GM21447 (cell line): Measurements from ENCODE around the gene SMIM22.

Source experiments
- ATAC-seq: cut with Tn5 transposase; IDR thresholded peaks from one replicate; pipeline ENCODE4 v1.9.1; 2021; ENCODE audit not compliant: unreplicated experiment

The SMIM22 gene

GRCh38 chr16:4795828-4796572, 831 bp downstream of the SMIM22 start:
- ATAC-seq = no peak

DNA sequence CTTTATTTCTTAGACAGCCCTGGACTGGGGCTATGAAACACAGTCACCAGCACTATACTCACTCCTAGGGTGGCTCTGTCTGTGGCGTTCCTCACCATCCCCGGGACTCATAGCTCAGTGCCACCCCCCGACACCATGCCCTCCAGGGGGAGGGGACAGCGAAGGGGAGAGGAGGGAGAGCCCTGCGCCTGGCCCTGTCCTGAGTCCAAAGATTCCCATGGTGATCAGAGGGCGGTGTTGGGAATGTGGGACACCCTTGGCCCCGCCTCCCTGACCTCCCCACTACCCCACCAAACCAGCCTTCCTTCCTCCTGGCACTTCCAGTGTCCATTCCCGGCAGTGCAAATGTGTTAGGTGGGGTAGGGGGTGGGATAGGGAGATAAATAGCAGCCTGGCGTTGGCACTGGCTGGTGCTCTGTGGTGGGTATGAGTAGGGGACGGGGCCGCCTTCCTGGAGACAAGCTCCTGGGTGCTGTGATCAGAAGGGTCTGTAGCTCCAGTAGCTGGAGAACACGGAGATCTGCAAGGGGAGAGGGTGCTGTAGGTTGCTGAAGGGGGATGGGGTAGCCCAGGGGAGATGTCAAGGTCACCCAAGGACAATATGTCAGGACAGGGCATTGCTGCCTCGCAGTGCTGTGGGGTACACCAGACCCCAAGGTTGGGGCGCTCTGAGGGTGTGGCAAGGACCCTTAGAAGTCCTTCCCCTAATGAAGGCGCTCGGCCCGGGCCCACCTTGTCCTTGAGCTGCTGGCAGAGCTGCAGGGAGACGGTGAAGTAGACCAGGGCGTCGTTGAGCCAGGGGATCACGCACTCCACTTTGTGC, 2.0 kb downstream of the SMIM22 start:
- ATAC-seq = no peak

DNA sequence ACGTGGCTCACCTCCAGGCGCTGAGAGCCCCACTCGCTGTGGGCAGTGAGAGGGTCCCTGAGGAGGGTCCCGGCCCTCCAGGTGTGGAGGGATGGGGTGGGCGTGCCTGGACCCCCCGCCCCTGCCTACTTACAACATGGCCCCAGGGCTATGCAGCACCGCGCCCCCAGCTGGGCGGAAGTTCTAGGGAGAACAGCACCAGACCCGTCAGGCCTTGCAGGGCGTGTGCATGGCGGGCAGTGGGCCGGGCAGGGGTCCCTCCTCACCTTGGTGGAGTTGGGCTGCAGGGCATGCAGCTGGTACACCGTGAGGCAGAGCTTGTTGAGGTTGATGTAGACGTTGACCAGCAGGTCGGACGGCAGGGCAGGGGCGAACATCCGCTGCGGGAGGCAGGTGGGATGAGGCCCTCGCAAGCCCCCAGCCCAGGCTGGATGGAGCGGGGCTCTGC, 2.7 kb downstream of the SMIM22 start:
- ATAC-seq = no peak

GRCh38 chr16:4798456-4798855, 3.3 kb downstream of the SMIM22 start:
- ATAC-seq = no peak

DNA sequence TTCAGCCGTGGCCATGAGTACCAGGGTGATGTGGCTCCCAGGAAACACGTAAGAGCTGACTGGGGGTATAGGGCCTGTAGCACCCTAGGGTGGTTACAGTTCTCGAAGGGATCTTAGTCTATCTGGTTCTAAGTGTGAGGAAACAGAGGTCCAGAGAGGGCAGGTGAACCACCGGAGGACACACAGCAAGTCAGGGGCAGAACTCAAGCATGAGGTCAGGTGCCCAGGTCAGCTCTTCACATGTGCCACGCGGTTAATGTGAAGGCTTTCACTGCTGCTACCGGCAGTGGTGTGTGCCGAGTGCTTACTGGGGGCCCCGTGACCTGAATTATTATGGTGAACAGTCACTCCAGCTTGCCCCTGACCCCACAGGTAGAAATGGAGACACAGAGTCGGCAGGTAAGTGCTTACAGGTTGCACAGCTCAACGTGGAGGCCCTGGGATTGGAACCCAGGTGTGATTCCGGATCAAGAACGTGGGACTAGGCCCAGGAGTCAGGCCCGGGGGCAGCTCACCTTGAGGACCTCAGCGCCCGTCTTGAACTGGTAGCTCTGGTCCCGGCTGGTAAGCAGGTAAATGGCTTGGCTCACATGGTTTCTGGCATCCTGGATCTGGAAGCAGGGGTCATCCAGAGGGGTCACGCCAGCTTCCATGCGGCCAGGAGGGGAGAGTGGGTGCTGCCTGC, 4.1 kb downstream of the SMIM22 start:
- ATAC-seq = no peak

DNA sequence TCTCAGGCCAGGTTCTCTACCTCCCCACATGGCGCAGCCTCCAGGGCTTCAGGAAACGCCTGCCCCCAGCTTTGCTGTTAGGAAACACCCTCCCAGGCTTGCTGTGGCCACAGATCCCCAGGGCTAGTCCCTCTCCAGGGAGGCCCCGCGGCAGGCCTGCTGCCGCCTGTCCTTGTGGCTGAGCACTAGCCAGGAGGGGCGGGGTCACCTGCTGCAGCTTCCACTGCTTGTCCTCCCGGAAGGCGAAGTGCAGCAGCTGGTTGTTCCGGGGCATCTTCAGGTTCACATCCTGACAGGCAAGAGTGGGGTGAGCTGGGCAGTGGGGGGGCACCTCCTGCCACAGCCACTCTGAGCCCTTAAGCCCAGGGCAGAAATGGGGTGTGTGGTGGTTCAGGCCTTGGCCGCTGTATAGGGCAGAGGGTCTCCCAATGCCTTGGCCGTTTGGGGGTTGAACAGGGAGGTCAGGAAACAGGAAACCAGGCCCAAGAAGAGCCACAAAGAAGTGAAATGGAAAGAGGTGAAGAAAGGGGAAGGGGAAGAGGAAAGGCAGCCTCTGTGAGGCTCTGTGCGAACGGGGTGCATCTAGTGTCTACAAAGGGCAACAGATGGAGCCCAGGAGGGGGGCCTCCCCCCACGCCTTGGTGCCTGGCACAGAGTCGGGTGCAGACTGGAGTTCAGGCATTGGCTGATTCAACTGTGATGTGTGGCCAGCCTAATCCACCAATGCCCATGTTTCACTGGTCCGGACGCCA, 5.3 kb downstream of the SMIM22 start:
- no peak for ATAC-seq

- no peak for ATAC-seq
These were observed 6.1 kb downstream of the SMIM22 start for GRCh38 chr16:4801051-4801961.

GRCh38 chr16:4801962-4802658, 6.9 kb downstream of the SMIM22 start, which contains the start of gene ROGDI:
ROGDI (minus strand) TSS chr16:4802633; CDS start chr16:4802571, 62 bp downstream.
- peak; percentile 47 for ATAC-seq

- peak; percentile 91 for ATAC-seq
These were observed 7.6 kb downstream of the SMIM22 start for GRCh38 chr16:4802659-4803287.

GRCh38 chr16:4803401-4803844, 8.3 kb downstream of the SMIM22 start:
- ATAC-seq = no peak

- ATAC-seq = no peak
These were observed 9.0 kb downstream of the SMIM22 start for GRCh38 chr16:4803898-4804762.

DNA sequence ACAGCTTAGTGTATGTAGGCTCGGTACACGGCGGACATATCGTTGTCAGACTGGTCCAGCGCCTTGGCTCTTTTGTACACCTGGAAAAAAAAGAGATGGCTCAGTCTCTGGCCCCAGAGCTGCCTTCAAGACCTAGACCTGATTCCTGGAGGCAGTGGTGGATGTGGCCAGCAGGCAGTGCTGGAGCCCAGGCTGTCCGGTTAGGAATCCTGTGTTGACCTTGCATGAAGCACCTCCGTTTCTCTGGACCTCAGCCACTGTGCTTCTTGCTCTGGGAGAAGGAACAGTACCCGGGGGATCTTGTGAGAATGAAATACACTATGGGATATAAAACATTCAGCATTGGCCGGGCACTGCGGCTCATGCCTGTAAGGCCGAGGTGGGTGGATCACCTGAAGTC, 10.1 kb downstream of the SMIM22 start:
- no peak for ATAC-seq

DNA sequence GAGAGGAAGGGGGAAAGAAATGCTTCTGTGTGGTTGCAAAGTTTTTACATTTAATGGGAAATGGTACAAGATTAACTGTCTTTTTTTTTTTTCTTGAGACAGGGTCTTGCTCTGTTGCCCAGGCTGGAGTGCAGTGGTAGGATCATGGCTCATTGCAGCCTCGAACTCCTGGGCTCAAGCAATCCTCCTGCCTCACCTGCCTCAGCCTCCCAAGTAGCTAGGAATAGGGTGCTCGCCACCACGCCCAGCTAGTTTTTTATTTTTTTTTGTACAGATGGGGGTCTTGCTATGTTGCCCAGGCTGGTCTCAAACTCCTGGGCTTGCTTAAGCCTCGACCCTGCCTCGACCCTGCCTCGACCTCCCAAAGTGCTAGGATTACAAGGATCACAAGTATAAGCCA, 11.1 kb downstream of the SMIM22 start:
- ATAC-seq = no peak

DNA sequence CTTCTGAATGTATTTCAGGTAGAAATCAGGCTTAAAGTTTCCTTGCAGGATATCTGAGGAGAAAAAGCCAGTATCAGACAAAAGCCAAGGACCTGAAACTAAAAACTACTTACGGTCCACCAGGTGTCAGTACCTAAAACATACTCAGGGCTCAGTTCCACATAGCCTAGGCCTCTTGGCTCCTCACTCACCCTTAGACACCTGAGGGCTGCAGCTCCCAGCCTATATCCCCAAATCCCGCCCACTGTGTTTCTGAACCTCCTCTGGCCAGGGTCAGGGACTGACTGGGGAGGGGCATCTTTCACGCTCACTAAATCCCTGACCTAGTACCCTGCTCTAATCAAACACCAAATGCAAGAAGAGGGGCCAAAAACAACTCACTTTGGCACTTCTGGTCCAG, 16.1 kb downstream of the SMIM22 start:
- no peak for ATAC-seq

- ATAC-seq = no peak
These were observed 16.6 kb downstream of the SMIM22 start for GRCh38 chr16:4811773-4812172.

GRCh38 chr16:4813251-4814003, 18.3 kb downstream of the SMIM22 start:
- no peak for ATAC-seq

- ATAC-seq = no peak
These were observed 18.9 kb downstream of the SMIM22 start for GRCh38 chr16:4814046-4814445.
